GM12875 (cell line): ENCODE data around the gene GPHN.

Source experiments
- H3K4me3 ChIP-seq: one replicate; pipeline ENCODE4 v1.5.1; 2011; ENCODE audit warnings: low read depth, low read length, control low read depth
- TF ChIP-seq, protein P1 (sequence below): IDR thresholded peaks from 2 replicates; pipeline ENCODE4 v1.5.1; 2011; ENCODE audit warnings: low read depth, mild to moderate bottlenecking, control low read depth, inconsistent platforms, low read length, moderate library complexity, borderline replicate concordance; ENCODE audit not compliant: insufficient read depth

Gene GPHN

DNA sequence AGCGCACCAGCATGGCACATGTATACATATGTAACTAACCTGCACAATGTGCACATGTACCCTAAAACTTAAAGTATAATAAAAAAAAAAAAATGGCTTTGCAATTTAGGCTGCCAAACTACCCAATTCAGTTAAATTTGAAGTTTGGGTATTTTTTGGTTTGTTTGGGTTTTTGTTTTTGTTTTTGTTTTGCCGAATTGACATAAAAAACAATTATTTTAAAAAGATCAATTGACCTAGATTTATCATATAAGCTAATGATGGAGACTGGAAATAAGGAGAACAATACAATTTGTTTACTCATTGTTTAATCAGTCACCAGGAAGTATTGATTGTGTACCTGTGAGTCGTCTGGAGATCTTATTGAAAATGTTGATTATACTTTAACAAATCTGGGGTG, 619.2 kb downstream of the GPHN start:
- TF ChIP-seq, protein P1, sequence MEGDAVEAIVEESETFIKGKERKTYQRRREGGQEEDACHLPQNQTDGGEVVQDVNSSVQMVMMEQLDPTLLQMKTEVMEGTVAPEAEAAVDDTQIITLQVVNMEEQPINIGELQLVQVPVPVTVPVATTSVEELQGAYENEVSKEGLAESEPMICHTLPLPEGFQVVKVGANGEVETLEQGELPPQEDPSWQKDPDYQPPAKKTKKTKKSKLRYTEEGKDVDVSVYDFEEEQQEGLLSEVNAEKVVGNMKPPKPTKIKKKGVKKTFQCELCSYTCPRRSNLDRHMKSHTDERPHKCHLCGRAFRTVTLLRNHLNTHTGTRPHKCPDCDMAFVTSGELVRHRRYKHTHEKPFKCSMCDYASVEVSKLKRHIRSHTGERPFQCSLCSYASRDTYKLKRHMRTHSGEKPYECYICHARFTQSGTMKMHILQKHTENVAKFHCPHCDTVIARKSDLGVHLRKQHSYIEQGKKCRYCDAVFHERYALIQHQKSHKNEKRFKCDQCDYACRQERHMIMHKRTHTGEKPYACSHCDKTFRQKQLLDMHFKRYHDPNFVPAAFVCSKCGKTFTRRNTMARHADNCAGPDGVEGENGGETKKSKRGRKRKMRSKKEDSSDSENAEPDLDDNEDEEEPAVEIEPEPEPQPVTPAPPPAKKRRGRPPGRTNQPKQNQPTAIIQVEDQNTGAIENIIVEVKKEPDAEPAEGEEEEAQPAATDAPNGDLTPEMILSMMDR = no peak

DNA sequence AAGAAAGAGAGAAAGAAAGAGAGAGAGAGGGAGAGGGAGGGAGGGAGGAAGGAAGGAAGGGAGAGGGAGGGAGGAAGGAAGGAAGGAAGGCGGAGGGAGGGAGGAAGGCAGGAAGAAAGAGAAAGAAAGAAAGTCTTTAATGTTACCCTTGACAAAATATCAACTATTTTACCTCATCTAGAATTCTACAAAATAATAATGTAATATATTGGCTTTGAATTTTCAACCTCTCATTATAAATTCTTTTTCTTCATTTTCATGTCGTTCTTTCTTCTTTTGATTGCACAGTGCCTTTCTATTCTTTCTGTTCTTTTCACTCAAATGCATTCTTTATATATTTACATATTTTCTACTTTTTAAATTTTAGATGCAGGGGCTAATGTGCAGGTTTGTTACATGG, 621.8 kb downstream of the GPHN start:
- H3K4me3 ChIP-seq = no peak overlapping the region
- TF ChIP-seq, protein P1 = no peak

More for the DNA sequence above, 619.2 kb downstream of the GPHN start:
- H3K4me3 ChIP-seq = no peak overlapping the region

DNA sequence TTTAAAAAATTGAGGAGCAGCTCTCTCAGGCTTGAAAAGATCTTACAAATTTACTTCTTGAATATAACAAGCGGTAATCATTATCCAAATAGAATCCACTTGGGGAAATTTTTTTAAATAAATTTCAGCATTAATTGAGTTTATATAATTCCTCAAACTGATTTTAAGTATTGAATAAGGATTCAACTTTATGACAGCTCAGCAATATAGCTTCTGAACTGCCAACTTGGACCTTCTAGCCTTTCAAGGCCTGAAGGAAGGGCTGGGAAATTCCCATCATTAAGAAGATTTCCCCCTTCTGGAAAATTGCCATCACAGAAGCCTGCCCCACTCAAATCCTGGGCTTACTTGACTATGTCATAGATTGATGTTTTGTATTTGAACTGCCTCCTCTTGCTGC, 623.7 kb downstream of the GPHN start:
- TF ChIP-seq, protein P1 = no peak
- no peak overlapping the region for H3K4me3 ChIP-seq

DNA sequence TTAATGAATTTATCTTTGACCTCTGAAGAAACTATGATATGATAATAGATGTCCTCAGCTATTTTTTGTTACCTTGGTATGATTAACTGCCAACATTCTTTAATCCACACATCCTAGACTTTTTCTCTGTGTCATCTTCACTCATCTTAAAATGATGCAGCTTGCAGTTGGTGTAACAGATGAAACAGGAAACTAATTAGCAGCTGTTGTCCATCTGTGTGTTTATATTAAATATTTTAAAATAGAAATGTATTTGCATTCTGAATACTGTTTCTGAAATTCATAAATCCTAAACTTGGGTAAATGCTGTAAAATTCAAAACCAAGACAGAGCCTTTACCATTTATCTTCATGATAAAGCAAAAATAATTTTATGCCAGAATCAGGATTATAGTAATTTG, 625.2 kb downstream of the GPHN start:
- TF ChIP-seq, protein P1 = no peak
- H3K4me3 ChIP-seq = no peak overlapping the region

DNA sequence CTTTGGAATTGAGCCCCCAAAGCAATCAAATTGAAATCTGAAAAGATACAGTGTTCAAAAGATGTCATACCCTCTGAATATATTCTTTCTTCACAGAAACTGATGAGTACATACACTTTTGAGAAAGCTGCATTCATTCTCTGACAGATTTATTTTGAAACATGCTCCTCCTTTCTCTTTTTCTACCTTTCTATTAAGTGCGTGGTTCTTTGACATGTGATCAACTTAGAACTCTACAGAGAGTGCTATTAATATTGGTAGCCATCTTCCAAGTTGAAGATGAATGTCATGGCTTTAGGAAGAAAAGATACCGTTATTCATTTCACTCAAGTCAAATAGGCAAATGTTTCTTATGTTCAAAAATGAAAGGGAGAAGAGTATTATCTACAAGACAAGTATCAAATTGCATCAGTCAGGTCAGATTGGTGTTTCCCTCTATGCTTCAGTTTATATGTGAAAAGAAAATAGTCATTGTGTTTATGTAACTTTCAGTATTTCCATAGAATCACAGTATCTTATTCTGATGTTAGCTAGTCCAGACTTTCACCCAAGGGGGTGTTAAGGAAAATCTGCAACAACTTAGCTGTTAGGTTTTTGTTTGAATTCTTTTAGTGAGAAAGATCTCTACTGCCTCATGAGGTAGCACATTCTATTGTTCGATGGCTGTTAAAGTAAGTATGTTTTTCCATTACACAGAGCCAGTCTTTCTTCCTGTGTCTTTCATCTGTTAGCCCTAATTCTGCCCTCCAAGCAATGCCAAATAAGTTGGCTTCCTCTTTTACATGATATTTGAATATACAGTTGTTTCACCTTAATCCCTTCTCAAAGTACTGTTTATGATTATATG, 625.9 kb downstream of the GPHN start:
- TF ChIP-seq, protein P1 = no peak
- no peak overlapping the region for H3K4me3 ChIP-seq

DNA sequence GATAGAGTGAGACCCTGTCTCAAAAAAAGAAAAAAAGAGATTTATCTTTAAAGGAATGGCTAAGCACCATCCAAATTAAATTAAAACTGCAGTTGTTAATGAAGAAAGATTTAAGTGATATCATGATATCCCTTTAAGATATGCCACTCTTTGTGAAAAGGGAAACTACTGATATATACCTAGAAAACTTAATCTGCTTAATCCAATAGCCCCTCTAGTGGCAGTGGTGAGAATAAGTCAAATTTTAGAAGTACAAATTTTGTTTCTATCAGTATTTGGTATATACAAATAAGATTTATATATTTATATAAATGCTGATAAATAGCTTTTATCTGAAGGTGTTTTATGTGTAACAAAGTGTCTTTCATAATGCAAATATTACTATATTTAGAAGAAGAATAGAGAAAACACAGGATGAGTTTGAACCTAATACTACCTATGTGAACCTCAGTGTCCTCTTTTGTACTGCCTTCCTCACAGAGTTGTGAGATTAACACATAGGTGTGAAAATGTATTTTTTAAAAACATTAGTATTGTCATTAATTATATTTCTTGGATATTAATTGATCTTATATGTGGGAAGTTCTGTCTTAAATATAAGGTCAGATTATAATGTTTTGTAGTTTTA, 629.9 kb downstream of the GPHN start:
- TF ChIP-seq, protein P1 = no peak
- H3K4me3 ChIP-seq = no peak overlapping the region

DNA sequence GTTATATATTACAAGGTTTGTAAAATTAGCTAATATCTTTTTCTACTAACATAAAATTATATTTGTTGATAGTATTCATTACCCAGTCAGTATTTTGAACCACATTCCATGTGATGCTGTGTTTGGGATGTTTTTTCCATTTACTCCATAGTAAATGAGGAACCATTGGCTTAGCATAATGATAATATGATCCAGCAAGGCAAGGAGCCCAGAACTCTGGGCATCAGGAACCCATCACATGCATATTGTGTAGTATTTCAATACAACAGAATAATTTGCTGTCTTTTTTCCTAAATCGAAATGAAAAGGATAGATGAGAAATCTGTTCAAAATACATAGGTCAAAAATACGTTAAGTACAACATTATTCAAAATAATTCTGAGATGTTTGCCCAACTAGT, 632.6 kb downstream of the GPHN start:
- TF ChIP-seq, protein P1 = no peak
- H3K4me3 ChIP-seq = no peak overlapping the region
